GM21390 (cell line): ENCODE data around the gene HEATR5A.
"Not testable (repeated sequence)": the region's sequence is repeated elsewhere in the genome, so short reads cannot be mapped to it uniquely, and the experiment has no call there.

Experiments used
- ATAC-seq: cut with Tn5 transposase; IDR thresholded peaks from one replicate; pipeline ENCODE4 v1.9.1; 2021; ENCODE audit not compliant: unreplicated experiment

The HEATR5A gene

DNA sequence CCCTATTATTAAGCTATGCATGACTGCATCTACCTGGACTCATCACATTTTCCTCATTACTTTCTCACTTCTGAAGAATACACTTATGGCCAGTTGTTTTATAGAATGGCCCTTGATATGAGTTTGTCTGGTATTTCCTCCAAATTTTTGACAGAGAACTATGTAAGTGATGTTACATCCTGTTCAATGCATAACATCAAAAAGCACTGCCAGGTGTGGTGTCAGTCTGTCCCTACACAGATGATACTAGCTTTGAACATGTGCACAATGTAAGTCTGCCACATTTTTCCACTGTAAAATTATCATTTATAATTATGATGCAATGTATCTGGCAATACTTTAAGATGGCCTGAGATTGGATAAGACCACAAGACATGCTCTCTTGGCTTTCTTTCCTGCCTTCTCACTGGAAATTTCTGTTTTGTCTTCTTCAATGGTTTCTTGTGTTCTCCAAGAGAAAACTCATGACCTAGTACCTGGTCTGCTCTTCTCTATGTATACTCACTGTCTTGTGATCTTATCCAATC is 28.3 kb downstream of the HEATR5A start:
- no peak for ATAC-seq

DNA sequence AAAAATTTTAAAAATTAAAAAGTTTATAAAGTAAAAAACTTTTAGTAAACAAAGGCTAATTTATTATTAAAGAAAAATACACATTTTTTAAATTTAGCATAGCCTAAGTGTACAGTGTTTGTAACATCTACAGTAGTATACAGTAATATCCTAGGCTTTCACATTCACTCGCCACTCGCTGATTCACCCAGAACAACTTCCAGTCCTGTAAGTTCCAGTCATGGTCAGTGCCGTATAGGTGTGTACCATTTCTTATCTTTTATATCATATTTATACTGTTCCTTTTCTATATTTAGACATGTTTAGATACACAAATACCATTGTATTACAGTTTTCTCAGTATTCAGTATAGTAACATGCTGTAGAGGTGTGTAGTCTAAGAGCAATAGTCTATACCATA is 28.9 kb downstream of the HEATR5A start:
- no peak for ATAC-seq

DNA sequence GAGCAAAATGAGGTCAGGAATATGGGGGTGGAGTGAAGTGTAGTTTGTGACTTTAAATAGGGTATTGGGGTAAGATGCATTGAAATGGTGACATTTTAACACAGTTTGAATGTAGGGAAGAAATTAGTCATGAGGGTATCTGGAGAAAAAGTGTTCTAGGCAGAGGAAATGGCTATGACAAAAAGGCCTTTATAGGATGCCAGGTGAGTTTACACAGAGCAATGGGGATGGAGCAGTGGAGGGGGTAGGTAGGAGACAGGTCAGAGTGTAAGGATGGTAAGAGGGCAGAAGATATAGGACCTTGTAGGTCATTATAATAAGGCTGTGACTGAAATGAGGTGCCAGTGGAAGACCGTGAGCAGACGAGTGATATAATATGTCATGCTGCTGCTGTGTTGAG is 30.4 kb downstream of the HEATR5A start:
- no peak for ATAC-seq

- ATAC-seq, result no peak
Observed at GRCh38 chr14:31388687-31389413, 31.5 kb downstream of the HEATR5A start.

- ATAC-seq, result no peak
Observed at GRCh38 chr14:31387091-31387490, 33.3 kb downstream of the HEATR5A start.

- ATAC-seq, result no peak
Observed at GRCh38 chr14:31386271-31386670, 34.1 kb downstream of the HEATR5A start.

- no peak for ATAC-seq
Observed at GRCh38 chr14:31382221-31382620, 38.1 kb downstream of the HEATR5A start.

DNA sequence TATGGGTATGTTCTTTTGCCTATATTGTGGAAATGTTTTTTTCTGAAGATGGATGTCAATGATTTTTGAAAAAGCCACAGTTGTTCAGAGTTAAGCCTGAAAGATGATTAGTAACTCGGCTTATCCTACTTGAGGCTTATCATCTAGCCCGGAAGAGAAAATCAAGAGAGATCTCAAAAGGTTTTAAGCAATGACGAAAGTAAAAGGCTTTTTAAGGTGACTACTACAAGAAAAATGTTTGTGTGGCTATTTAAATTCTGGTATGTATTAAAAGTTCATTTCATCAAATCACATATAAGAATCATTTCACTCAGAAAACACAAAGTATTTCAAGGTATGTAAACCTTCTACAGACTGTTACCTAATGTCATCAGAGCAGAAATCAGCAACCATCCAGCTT is 40.2 kb downstream of the HEATR5A start:
- ATAC-seq, result no peak

GRCh38 chr14:31379125-31379947 is 41.0 kb downstream of the HEATR5A start:
- ATAC-seq, result not testable (repeated sequence)

- no peak for ATAC-seq
Observed at GRCh38 chr14:31377433-31377832, 42.9 kb downstream of the HEATR5A start.

DNA sequence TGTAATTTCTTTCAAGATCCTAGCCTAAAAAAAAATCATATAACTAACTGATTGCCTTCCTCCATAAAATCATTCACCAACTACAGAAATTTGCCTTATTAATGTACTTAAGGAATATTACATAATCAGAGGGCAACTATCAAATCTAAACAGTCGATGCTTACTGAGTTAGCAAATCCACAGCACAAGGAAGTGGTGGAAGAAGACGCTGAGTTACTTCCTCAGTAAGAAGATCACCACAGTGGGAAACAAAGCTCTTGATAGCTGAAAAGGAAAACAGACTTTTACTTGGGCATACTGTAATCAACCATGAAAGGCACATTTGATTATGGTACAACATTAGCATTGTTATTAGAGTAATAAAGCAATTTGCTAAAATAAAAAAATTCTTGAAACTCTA is 48.7 kb downstream of the HEATR5A start:
- ATAC-seq, result no peak

- no peak for ATAC-seq
Observed at GRCh38 chr14:31363331-31364073, 56.8 kb downstream of the HEATR5A start.

- no peak for ATAC-seq
Observed at GRCh38 chr14:31362746-31363145, 57.6 kb downstream of the HEATR5A start.

DNA sequence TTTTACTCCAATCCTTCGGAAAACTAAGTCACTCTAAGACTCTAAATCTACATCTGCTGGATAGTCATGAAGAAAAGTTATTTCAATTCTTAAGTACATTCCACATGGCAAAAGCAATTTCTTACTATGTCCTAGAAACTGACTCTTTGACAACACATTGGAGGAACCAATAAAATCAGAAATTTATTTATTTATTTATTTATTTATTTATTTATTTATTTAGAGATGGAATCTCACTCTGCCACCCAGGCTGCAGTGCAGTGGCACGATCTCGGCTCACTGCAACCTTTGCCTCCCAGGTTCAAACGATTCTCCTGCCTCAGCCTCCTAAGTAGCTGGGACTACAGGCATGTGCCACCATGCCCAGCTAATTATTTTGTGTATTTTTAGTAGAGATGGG is 58.6 kb downstream of the HEATR5A start:
- not testable (repeated sequence) for ATAC-seq

DNA sequence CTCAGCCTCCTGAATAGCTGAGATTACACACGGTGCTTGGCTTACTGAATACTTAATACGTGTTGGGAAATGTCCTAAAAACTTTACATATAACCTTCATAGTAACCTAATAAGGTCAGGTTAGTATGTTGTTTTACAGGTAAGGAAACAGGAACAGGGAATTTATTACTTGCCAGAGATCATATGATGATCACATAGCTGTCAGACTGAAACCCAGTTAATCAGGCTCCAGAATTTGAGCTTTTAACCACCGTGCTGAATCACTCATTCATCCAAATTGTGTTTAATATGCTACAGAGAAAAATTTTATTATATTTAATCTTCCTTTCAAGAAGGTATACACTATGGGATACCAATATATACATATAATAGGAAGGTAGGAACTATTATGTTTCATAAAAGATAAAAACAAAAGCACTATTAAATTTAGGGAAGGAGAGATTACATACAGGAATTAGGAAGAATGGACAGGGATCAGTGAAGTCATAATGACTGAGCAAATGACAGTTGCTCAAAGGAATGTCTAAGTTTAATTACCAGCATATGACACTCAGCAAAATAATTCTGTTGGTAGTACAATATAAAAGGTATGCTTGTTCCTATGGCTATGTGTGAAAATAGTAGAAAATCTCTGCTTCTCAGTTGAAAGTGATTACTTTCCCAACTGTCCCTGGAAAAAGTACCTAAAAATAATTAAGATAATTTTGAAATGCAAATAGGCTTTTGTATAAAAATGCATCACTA is 59.3 kb downstream of the HEATR5A start:
- no peak for ATAC-seq

GRCh38 chr14:31357279-31357678 is 63.1 kb downstream of the HEATR5A start:
- ATAC-seq, result no peak

DNA sequence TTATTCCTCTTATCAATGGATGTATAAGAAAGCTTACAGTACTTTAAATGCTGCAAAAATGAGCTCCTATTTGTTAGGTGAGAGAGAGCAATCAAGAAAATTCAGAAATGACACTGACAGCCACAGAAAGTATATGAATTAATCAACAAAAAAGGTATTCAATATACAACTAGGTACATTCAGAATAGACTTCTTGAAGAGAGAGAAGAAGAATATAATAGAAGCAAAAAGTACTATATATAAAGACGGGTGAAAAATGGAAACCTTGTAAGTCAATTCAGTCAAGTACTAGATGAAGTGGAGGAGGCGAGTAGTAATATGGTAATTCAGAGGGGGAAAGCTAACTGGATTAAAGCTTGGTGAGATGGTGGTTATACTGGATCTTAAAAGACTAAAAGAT is 74.3 kb downstream of the HEATR5A start:
- no peak for ATAC-seq

- ATAC-seq, result no peak
Observed at GRCh38 chr14:31341280-31341679, 79.1 kb downstream of the HEATR5A start.

GRCh38 chr14:31340297-31341063 is 79.9 kb downstream of the HEATR5A start:
- ATAC-seq, result no peak

GRCh38 chr14:31339743-31340142 is 80.6 kb downstream of the HEATR5A start:
- no peak for ATAC-seq
